Stimulated activated naive CD4-positive, alpha-beta T cell treated with Interleukin-2 at 50 U/mL for 16 hours (primary cell): ENCODE results near the gene MAJIN.

ENCODE experiments used
- DNase-seq: peaks from one replicate; lab custom pipeline; 2025; lab: John Stamatoyannopoulos, UW

MAJIN gene

GRCh38 chr11:64911689-64912088, 60.2 kb downstream of the MAJIN start:
- DNase-seq, result no peak

- DNase-seq, result no peak
These were observed 60.8 kb downstream of the MAJIN start for GRCh38 chr11:64911142-64911541.

- DNase-seq, result no peak
These were observed 61.3 kb downstream of the MAJIN start for GRCh38 chr11:64910451-64911093.

- DNase-seq, result no peak
These were observed 62.1 kb downstream of the MAJIN start for GRCh38 chr11:64909653-64910343.

- DNase-seq, result no peak
These were observed 63.1 kb downstream of the MAJIN start for GRCh38 chr11:64908766-64909165.

- DNase-seq, result no peak
These were observed 65.6 kb downstream of the MAJIN start for GRCh38 chr11:64906314-64906635.

- no peak for DNase-seq
These were observed 66.2 kb downstream of the MAJIN start for GRCh38 chr11:64905516-64906313.

GRCh38 chr11:64903291-64903833, 68.5 kb downstream of the MAJIN start:
- no peak for DNase-seq

GRCh38 chr11:64902102-64902900, 69.6 kb downstream of the MAJIN start:
- no peak for DNase-seq

GRCh38 chr11:64900774-64901173, 71.1 kb downstream of the MAJIN start:
- no peak for DNase-seq

GRCh38 chr11:64900263-64900678, 71.6 kb downstream of the MAJIN start:
- peak; percentile 71 for DNase-seq

GRCh38 chr11:64898541-64898940, 73.4 kb downstream of the MAJIN start:
- DNase-seq, result no peak

- DNase-seq, result no peak
These were observed 73.8 kb downstream of the MAJIN start for GRCh38 chr11:64898076-64898445.

GRCh38 chr11:64897381-64898075, 74.4 kb downstream of the MAJIN start:
- DNase-seq, result no peak

- no peak for DNase-seq
These were observed 75.4 kb downstream of the MAJIN start for GRCh38 chr11:64896448-64897022.

- no peak for DNase-seq
These were observed 77.0 kb downstream of the MAJIN start for GRCh38 chr11:64894812-64895452.

GRCh38 chr11:64894070-64894811, 77.7 kb downstream of the MAJIN start:
- peak; percentile 90 for DNase-seq

GRCh38 chr11:64893194-64894069, 78.5 kb downstream of the MAJIN start:
- DNase-seq, result no peak

- DNase-seq, result no peak
These were observed 79.1 kb downstream of the MAJIN start for GRCh38 chr11:64892838-64893193.
